ENCODE measurements around the gene CCDC177. TPM values are rescaled to one million over a fixed set of nuclear protein-coding genes. Genes with fewer than 3 reads are reported as not detected.

CCDC177 gene
- total and polyA plus RNA-seq, 2 of the 8 experiments (the other 6 are each of a cell fraction or from before 2014, with no cell fraction given) = 0.62 to 2.8 TPM

DNA sequence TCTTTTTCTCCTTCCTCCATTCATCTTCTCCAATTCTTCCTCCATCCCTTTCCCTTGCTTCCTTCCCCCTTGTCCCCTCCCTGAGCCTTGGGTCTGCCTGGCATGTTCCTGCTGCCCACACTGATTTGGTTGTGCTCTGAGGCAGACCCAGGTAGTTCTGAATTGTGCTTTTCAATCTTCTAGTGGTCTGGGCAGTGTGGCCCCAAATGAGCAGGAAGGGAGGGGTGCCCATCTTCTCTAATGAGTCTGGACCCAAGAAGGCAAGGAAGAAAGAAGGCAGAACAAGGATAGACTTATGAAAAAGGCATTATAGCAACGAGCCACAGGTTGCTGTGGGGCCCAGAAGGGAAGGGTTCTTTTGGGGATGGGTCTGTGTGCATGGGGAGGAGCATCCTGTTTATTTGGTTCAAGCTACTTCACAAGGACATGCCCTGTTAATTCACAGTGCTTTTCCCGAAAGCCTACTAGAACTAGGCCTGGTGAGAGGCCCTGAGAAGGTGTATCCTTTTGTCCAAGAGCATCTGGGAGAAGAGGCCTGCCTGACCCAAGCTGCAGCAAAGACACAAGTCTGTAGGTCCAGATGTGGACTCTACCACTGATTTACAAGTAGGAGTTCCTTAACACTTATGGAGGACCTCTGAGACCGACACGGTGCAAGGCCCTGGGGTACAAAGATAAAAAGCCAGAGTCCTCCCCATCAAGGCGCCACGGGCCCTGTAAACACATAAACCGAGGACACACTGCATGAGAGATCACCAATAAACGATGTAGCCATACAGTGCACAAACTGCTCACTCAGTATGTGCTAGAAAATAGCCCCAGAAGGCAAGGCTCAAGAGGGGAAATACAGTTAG lies 35.6 kb upstream of the CCDC177 start (continued):
- TF ChIP-seq GABPA (IDR thresholded peaks at IDR 0.05; ENCODE audit: borderline replicate concordance, insufficient read depth, low read length) (no peak), GTF2F1 (IDR thresholded peaks at IDR 0.05; ENCODE audit: borderline replicate concordance, low read depth, low read length) (no peak)
